Panc1 (cell line): ENCODE data around the gene TRAF3IP3. TPM values are rescaled to one million over a fixed set of nuclear protein-coding genes. Genes with fewer than 3 reads are reported as not detected.

Experiments used
- ATAC-seq: fragments of 200-7000 bp; cut with Tn5 transposase; 2 replicates; pipeline ENCODE4 v1.9.1; 2020; ENCODE audit warnings: mild to moderate bottlenecking, moderate library complexity
- BruUV-seq: library from RNA; stranded (reverse); fragments of 400-500 nt; replicated peaks from 2 replicates; lab custom pipeline; 2021; lab: Mats Ljungman, UMichigan
- CTCF ChIA-PET: fragments of 300-600 bp; sonication (Branson Sonifier 250); formaldehyde crosslinking; loops from one replicate; lab custom pipeline; 2022; ENCODE audit warnings: antibody characterized with exemption; lab: Charles Lee
- POLR2A ChIA-PET: fragments of 300-600 bp; sonication (Branson Sonifier 250); formaldehyde crosslinking; loops from one replicate; lab custom pipeline; 2022; ENCODE audit warnings: antibody characterized with exemption; lab: Charles Lee
- DNase-seq: peaks from one replicate; pipeline ENCODE4 v3.0.0-alpha.2; 2010; ENCODE audit warnings: low read depth, low spot score
- H3K27ac ChIP-seq: 2 replicates; pipeline ENCODE4 v1.5.1; 2011; ENCODE audit warnings: mild to moderate bottlenecking, low read length, inconsistent platforms
- H3K27me3 ChIP-seq: fragments of 200-500 bp; sonication (Bioruptor generic); 2 replicates; pipeline ENCODE4 v1.6.0; 2014; ENCODE audit warnings: low read length, inconsistent platforms; ENCODE audit not compliant: control insufficient read depth, insufficient read depth
- H3K36me3 ChIP-seq: fragments of 200-500 bp; sonication (Bioruptor generic); 2 replicates; pipeline ENCODE4 v1.5.1; 2014; ENCODE audit warnings: inconsistent platforms, mild to moderate bottlenecking, low read length, moderate library complexity; ENCODE audit not compliant: control insufficient read depth, insufficient read depth
- H3K4me1 ChIP-seq: 2 replicates; pipeline ENCODE4 v1.5.1; 2011; ENCODE audit warnings: inconsistent platforms, mild to moderate bottlenecking, low read length, moderate library complexity; ENCODE audit not compliant: control insufficient read depth, insufficient read depth
- H3K4me3 ChIP-seq, 2 experiments: 2 replicates each; pipeline ENCODE4 v1.5.1; 2011 to 2012; ENCODE audit warnings: low read depth in 2 of 2, low read length in 2 of 2, mild to moderate bottlenecking in 2 of 2, inconsistent platforms in 1 of 2, moderate library complexity in 1 of 2
- H3K9me3 ChIP-seq: fragments of 200-500 bp; sonication (Bioruptor generic); 2 replicates; pipeline ENCODE4 v1.5.1; 2014; ENCODE audit warnings: low read depth, mild to moderate bottlenecking, inconsistent platforms, low read length, moderate library complexity; ENCODE audit not compliant: control insufficient read depth, insufficient read depth
- CTCF ChIP-seq: fragments of 450-650 bp; IDR thresholded peaks from 2 replicates; pipeline ENCODE4 v1.5.1; 2017; ENCODE audit warnings: mild to moderate bottlenecking
- POLR2AphosphoS5 ChIP-seq: IDR thresholded peaks from 2 replicates; pipeline ENCODE4 v1.6.1; 2012; ENCODE audit warnings: mild to moderate bottlenecking, low read depth, low read length, moderate library complexity
- REST ChIP-seq, 2 experiments: IDR thresholded peaks; 2 replicates each; pipeline ENCODE4 v1.6.1; 2011 to 2012; ENCODE audit warnings: low read depth in 2 of 2, control low read depth in 1 of 2, low read length in 1 of 2, mild to moderate bottlenecking in 1 of 2, moderate library complexity in 1 of 2; ENCODE audit not compliant: insufficient read depth in 1 of 2
- SIN3A ChIP-seq: IDR thresholded peaks from 2 replicates; pipeline ENCODE4 v1.6.1; 2012; ENCODE audit warnings: low read depth, mild to moderate bottlenecking, low read length, moderate library complexity, borderline replicate concordance; ENCODE audit not compliant: insufficient read depth
- TCF7L2 ChIP-seq: IDR thresholded peaks from 2 replicates; pipeline ENCODE4 v1.6.1; 2011; ENCODE audit warnings: mild to moderate bottlenecking, low read depth, low read length, inconsistent platforms
- in situ Hi-C: cut with HindIII; loops from 2 replicates; pipeline ENCODE4 v1.10.0; 2016; ENCODE audit warnings: low sequenced_read_pairs, low pct_unique_long_range_greater_than_20kb
- intact Hi-C: fragments of 100-400 bp; cut with micrococcal nuclease; formaldehyde crosslinking; loops from one replicate; pipeline ENCODE4 v1.10.0; 2022; ENCODE audit not compliant: unreplicated experiment
- total RNA-seq: library from RNA; stranded (reverse); gene quantifications from one replicate; pipeline ENCODE4 v1.2.1, GENCODE V29; 2021; ENCODE audit not compliant: unreplicated experiment

Gene TRAF3IP3
- total RNA-seq, 1 experiment from 2014 or later, result 0.67 TPM

GRCh38 chr1:209748620-209749019, 7.2 kb upstream of the TRAF3IP3 start:
- ATAC-seq, result no peak
- in situ Hi-C loops (no loop called here), intact Hi-C loops (no loop called here)
- peaks cover 4% of the 10 kb centered on the region; the same call in 1 of the 2 replicates for H3K27me3 ChIP-seq
- no peak for DNase-seq
- no peaks in the 10 kb centered on the region for H3K4me1 ChIP-seq
- no peak overlapping the region for H3K4me3 ChIP-seq
- CTCF ChIA-PET, result no interaction called here
- H3K9me3 ChIP-seq, result no peaks in the 10 kb centered on the region
- TF ChIP-seq CTCF (no peak), REST (IDR thresholded peaks at IDR 0.05; ENCODE audit: insufficient read depth in 1 of 2, low read depth in 2 of 2, low read length in 1 of 2) (no peak), POLR2AphosphoS5 (no peak), TCF7L2 (no peak), SIN3A (no peak)
- H3K27ac ChIP-seq, result no peak overlapping the region
- BruUV-seq, result no TSS peak
- H3K36me3 ChIP-seq, result no peaks in the 10 kb centered on the region
- POLR2A ChIA-PET, result interaction anchor here (0.8 kb wide), 1 partner anchor 76 kb away, joined by 3 read pairs; no protein-coding TSS in a partner anchor

GRCh38 chr1:209749205-209749604, 6.6 kb upstream of the TRAF3IP3 start:
- Histone ChIP-seq H3K4me1 (no peaks in the 10 kb centered on the region), H3K36me3 (no peaks in the 10 kb centered on the region), H3K27me3 (peaks cover 4% of the 10 kb centered on the region; the same call in 1 of the 2 replicates), H3K4me3 (no peak overlapping the region), H3K27ac (no peak overlapping the region), H3K9me3 (no peaks in the 10 kb centered on the region)
- ATAC-seq (no peak), DNase-seq (no peak)
- POLR2A ChIA-PET, result interaction anchor here (0.8 kb wide), 1 partner anchor 75 kb away, joined by 3 read pairs; no protein-coding TSS in a partner anchor
- BruUV-seq, result no TSS peak
- CTCF ChIA-PET, result no interaction called here
- no peak for TF ChIP-seq SIN3A
- no peak for TF ChIP-seq REST (IDR thresholded peaks at IDR 0.05; ENCODE audit: insufficient read depth in 1 of 2, low read depth in 2 of 2, low read length in 1 of 2)
- no peak for TF ChIP-seq POLR2AphosphoS5
- TF ChIP-seq TCF7L2, result no peak
- no peak for TF ChIP-seq CTCF
- intact Hi-C loops (no loop called here), in situ Hi-C loops (no loop called here)
